ENCODE measurements around the gene RMI1.

- TF ChIP-seq CTCF (IDR thresholded peaks at IDR 0.05) = no peak
- no peak for TF ChIP-seq POLR2A (IDR thresholded peaks at IDR 0.05)
- no peak for TF ChIP-seq POLR2AphosphoS5 (IDR thresholded peaks at IDR 0.05)
Observed at GRCh38 chr9:83996126-83996525, 15.5 kb downstream of the RMI1 start.
